Dedifferentiated amniotic fluid mesenchymal stem cell (primary cell): Measurements from ENCODE around the gene CHN2.
A peak's percentile ranks its signal among the peaks of the same experiment; 100 is the strongest.
"Not testable (repeated sequence)": the region's sequence is repeated elsewhere in the genome, so short reads cannot be mapped to it uniquely, and the experiment has no call there.

Experiments used
- DNase-seq: peaks from one replicate; pipeline ENCODE4 v3.0.0-alpha.2; 2016; ENCODE audit errors: extremely low spot score

CHN2 gene

DNA sequence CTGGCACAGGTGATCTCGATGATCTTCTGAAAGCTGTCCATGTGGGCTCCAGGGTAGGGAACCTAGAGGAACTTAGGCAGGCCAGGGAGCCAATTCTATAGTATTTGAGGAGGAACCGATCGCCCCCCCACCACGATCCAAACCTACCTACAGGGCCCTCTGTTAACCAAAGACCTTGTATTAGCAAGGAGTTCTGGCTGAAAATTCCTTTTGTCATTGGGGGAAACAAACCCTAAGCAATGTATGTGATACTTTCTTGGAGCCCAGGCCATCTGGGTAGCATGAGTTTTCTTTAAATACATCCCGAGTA lies 62.1 kb downstream of the CHN2 start:
- no peak for DNase-seq

DNA sequence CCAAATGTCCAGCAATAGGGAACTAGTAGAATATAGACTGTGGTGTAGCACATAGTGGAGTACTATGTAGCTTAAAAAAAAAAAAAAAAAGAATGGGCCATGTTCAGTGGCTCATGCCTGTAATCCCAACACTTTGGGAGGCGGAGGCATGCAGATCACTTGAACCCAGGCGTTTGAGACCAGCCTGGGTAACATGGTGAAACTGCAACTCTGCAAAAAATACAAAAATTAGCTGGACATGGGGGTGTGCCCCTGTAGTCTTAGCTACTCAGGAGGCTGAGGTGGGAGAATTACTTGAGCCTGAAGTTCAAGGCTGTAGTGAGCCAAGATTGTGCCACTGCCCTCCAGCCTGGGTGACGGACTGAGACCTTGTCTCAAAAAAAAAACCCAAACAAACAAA lies 64.4 kb downstream of the CHN2 start:
- no peak for DNase-seq

DNA sequence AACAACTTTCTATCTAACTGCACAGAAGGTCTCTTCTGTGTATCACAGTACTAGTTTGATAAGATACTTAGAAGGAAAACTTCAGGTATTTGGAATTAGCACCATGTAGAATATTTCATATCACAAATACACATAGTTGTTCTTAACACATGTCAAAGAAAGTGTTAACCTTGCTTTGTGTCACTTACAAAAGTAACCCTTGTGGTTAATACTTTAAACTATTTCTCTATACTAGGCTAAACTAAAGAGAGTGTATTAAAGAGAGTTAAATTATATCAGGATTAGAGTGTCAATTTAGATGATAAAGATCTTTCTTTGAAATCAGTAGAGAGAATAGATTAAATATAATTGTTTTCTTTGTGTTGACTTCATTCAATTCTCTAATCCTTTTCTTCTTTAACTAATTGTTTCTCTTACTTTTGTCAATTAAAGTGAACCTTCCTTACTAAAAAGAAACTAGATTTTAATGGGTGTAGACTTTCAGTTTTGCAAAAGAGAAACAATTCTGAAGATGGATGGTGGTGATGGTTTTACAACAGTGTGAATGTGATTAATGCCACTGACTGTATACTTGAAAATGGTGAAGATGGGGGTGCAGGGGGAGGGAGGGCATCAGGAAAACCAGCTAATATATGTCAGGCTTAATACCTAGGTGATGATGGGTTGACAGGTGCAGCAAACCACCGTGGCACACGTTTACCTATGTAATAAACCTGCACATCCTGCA lies 67.8 kb downstream of the CHN2 start:
- no peak for DNase-seq

DNA sequence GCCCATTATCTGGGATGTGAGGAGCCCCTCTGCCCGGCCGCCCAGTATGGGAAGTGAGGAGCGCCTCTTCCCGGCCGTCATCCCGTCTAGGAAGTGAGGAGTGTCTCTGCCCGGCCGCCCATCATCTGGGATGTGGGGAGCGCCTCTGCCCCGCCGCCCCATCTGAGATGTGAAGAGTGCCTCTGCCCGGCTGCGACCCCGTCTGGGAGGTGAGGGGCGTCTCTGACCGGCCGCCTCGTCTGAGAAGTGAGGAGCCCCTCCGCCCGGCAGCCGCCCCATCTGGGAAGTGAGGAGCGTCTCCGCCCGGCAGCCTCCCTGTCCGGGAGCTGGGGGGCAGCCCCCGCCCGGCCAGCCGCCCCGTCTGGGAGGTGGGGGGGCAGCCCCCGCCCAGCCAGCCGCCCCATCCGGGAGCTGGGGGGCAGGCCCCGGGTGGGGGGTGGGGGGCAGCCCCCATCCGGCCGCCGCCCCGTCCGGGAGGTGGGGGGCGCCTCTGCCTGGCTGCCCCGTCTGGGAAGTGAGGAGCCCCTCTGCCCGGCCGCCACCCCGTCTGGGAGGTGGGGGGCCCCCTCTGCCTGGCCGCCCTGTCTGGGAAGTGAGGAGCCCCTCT lies 69.1 kb downstream of the CHN2 start:
- not testable (repeated sequence) for DNase-seq

GRCh38 chr7:29265208-29265923 lies 70.8 kb downstream of the CHN2 start:
- no peak for DNase-seq

- DNase-seq = no peak
Observed at GRCh38 chr7:29269935-29270334, 75.4 kb downstream of the CHN2 start.

DNA sequence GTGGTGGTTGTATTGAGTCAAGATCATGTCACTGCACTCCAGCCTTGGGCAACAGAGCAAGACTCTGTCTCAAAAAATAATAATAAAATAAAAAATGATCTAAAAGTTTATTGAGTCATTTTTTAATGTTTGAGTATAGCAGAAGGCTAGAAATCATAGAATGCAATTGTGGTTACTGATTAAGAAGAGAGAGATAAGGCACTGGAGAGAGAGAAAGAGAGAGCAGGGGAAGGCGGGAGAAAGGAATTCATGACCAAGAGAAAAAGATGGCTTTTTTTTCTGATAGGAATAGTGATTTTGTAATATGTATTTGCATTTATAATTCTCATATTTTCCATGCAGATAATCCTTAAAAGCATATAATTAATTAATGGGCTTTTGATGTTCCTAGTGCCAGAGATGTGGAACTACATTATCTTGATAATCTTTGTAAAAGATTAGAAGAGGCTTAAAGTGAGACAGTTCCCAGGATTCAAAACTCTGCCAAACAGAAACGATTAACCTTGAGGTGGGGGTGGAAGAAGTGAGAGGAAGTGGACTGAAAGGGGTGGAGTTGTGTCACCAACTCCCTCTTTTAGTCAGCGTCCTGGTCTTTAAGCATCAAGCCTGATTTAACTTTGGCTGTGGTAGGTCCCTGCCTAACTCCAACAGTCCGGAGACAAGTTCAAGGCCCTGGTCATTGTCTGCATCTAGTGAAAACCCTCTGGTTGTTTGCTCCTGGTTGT lies 76.2 kb downstream of the CHN2 start:
- no peak for DNase-seq

- no peak for DNase-seq
Observed at GRCh38 chr7:29271319-29271658, 76.7 kb downstream of the CHN2 start.

DNA sequence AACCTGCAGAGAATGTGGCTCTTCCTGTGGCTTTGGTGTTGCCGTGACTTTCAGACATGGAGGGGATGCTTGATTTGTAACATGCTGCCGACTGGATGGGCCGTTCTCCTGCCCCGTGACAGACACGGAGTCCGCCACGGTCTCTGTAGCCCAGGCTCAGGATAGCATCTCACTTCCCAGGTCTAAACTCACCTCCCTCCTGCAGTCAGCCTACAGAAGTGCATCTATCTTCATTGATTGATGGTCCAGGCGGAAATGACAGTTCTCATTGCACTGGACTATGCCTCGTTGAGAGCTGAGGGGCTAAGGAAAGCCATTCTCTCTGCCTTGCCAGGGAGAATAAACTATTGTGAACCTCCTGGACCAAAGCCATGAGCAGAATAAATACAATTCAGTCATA lies 77.5 kb downstream of the CHN2 start:
- no peak for DNase-seq

DNA sequence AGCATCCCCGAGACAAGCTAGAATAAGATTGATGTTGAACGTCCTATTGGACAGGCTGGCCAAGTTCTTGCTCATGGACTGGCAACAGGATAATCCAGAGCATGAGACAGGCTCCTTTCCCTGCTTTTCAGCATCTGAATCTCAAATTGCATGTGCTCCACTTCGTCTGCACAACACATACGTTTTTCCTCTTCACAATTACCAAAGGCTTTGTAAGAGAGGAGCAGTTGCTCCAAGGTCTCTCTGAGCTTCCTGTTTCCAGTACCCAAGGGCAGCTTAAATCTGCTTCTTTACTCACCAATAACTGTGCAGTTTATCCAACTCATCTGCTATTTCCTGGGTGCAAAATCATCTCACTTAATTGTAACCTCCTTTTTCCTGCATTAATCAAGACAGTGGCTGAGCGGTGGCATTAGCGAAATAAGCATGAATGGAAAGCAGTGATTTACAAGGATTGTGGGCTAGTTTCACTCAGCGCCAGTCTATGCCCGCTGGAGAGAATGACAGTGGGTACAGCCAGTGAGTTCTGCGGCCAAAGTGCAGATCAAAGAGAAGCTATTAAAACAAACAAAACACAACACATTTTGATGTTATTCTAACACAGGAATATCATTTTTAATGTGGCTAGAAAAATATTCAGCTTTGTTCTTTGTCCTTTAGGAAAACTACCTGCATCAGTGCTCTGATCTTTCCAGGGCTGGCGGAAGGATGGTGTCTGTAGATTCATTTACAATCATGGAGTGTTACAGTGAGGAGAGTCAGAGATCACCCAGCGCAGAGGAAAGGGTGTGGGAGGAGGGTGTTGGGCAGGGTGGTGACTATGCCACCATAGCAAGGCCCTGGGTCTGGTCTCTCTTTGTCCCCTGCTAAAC lies 79.8 kb downstream of the CHN2 start:
- peak; percentile 16 for DNase-seq

- DNase-seq = no peak
Observed at GRCh38 chr7:29275018-29275318, 80.4 kb downstream of the CHN2 start.

DNA sequence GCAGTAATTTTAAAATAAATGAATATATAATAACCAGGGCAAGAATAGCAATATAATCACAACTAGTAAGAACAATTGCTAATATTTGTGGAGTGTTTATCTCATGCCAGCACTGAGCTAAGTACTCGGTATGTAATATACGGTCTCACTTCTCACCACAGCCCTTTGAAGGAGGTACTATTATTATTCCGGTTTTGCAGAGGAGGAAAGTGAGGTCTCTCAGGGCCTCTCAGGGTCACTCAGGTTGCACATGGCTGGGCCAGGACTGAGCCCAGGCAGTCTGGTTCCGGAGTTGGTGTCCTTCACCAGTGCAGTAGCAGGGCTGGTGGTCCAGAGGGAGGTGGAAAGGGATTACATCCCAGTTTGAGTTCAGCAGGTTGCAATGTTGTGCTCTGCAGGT lies 80.9 kb downstream of the CHN2 start:
- no peak for DNase-seq

GRCh38 chr7:29276199-29276598 lies 81.6 kb downstream of the CHN2 start:
- no peak for DNase-seq

DNA sequence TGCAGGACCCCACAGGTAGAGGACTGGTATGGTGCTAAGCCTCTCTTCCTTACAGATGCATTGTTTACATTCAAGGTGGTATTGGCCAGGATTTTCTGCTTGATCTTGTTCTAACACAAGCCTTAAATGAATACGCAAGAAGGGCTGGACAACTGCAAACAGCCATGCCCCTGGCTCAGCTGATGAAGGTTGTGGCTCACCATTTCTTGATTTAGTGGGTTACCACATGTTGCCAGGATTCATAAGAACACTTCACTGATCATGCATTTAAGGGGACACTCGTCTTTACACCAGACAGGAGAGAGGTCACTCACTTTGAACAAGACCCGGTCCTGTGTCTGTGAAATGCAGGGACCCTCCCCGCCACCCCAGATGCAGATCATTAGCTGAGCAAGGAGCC lies 82.2 kb downstream of the CHN2 start:
- DNase-seq = no peak

- no peak for DNase-seq
Observed at GRCh38 chr7:29277436-29278215, 83.1 kb downstream of the CHN2 start.

- no peak for DNase-seq
Observed at GRCh38 chr7:29278337-29279069, 83.9 kb downstream of the CHN2 start.

DNA sequence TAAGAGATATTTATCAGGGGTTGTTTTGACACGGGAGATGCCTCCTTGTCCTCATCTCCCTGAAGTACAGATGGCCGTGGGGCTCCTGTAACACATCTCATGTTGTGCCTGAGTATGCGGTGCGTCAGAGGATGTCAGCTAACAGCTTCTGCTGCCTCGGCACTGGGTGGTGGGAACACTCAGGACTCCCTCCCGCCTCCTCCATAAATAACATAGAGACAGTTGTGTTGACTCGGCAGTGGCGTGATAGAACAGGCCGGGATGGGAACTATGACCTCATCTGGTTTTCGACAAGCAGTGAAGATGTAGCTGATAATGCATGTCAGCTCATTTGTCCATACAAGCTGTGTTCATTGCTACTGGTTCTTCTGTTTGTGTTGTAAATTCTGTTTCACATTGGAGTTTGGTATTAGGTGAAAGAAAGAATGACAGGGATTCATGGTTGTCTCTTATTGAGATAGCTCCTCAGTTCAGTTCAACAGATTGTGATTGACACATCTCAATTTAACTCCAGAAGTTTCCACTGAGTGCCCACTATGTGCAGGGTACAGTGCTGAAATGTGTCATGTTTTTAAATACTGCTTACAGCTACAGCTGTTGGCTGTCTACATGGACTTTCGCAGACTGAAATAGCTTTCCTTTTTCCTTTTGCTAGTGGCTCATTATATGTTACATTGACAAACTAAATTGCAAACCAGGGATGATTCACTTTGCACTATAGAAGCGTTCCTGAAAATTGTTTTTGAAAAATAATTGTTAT lies 87.4 kb downstream of the CHN2 start:
- no peak for DNase-seq

GRCh38 chr7:29282819-29283414 lies 88.3 kb downstream of the CHN2 start:
- no peak for DNase-seq

GRCh38 chr7:29284696-29285443 lies 90.3 kb downstream of the CHN2 start:
- DNase-seq = no peak
